ENCODE results near the gene SKIC8.

SKIC8 gene

DNA sequence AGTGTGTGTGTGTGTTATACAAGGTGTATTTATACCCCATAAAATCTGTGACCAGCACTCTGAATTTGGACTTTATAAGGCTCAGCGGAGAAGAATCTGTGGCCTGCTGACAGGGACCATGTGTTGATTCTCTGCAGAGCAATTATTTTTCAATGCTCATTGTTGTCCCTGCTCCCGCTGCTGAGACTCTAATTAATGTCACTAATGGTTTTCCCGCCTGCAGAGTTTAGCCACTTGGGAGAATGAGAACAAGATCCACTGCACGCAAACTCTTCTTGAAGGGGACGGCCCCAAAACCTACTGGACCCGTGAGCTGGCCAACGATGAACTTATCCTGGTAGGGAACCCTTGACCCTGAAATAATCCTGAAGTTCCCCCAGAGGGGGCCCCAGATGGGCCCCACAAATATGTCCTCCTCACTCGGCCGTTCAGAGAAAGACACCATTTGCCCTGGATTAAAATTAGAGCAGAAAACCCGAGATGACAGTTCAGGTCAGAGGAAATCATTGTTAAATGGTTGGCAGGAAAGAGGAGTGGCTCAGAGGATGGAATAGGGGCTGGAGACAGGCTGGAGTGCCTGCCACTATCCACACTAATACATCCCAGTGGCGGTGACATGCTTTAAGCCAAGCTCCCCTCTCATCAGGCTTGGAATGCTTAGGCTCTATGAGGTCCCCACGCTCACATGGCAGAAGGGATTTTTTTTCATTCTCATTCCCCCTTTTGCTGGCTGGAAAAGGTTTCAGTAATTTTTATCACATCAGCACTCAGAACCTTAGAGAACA, 44.1 kb upstream of the SKIC8 start:
- no CpG with 5 or more reads among the region's 12 CpGs for WGBS (ENCODE audit: extremely low coverage, insufficient coverage, insufficient read length)
- no peak overlapping the region for H3K4me2 ChIP-seq (ENCODE audit: low read length)

DNA sequence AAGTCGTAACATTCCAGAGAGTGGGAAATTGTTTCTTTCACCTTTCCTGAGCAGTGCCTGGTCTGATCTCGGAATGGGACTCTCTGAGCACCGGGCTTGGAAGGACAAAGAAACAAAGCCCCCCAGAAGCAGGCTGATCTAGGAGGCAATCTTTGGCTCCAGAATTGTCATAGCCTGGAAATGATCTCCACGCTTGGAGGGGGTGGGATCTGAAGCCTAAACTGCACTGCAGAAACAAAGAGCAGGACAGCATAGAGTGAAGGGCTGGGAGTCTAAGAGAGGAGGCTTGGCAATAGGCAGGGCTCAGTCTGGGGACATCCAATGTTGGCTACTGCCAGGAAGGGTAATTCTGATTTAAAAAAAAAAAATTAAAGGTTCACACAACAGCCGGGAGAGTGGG, 42.6 kb upstream of the SKIC8 start:
- H3K79me2 ChIP-seq (ENCODE audit: control insufficient read depth, insufficient read depth, low read length, poor library complexity) = no peaks in the 10 kb centered on the region
- DNase-seq = no peak
- no CpG with 5 or more reads among the region's 5 CpGs for WGBS (ENCODE audit: extremely low coverage, insufficient coverage, insufficient read length)
- H3K4me2 ChIP-seq (ENCODE audit: low read length) = no peak overlapping the region
- H3K4me3 ChIP-seq (ENCODE audit: low read depth, low read length) = no peak overlapping the region
- H4K8ac ChIP-seq (ENCODE audit: low read depth, low read length) = no peak overlapping the region
- H2BK120ac ChIP-seq (ENCODE audit: insufficient read depth, low read length, poor library complexity) = no peak overlapping the region
- H3K23ac ChIP-seq (ENCODE audit: low read length) = no peak overlapping the region
- no peak overlapping the region for H2BK5ac ChIP-seq (ENCODE audit: low read depth, low read length, poor library complexity)
- H3K18ac ChIP-seq (ENCODE audit: low read length) = no peak overlapping the region
- peaks cover 3% of the 10 kb centered on the region for H3K9me3 ChIP-seq (ENCODE audit: insufficient read depth, low read depth, low read length)
- no peak overlapping the region for H2AFZ ChIP-seq (ENCODE audit: insufficient read depth, low read length, poor library complexity)
- H3K9ac ChIP-seq (ENCODE audit: low read length) = no peak overlapping the region
- no peak overlapping the region for H3K14ac ChIP-seq (ENCODE audit: low read length)
- no peaks in the 10 kb centered on the region for H3K36me3 ChIP-seq (ENCODE audit: control insufficient read depth in 1 of 2, insufficient read depth in 2 of 2, low read length in 2 of 2)
- H4K12ac ChIP-seq (ENCODE audit: low read depth, low read length) = no peak overlapping the region
- peaks cover 32% of the 10 kb centered on the region for H3K27me3 ChIP-seq (ENCODE audit: insufficient read depth, low read length)
- no peaks in the 10 kb centered on the region for H3K79me1 ChIP-seq (ENCODE audit: low read length)
- no peak overlapping the region for H3K27ac ChIP-seq (ENCODE audit: low read depth, low read length)
- H2AK5ac ChIP-seq (ENCODE audit: low read length) = no peak overlapping the region
- H3K4ac ChIP-seq (ENCODE audit: low read depth, low read length) = no peak overlapping the region
- H3K4me1 ChIP-seq (ENCODE audit: control insufficient read depth in 1 of 2, insufficient read depth in 2 of 2, low read length in 2 of 2) = peaks cover 6 to 13% of the 10 kb centered on the region in 2 experiments
- H2BK12ac ChIP-seq (ENCODE audit: low read length) = no peak overlapping the region
- H4K91ac ChIP-seq (ENCODE audit: low read depth, low read length) = no peak overlapping the region

More for the DNA sequence above, 44.1 kb upstream of the SKIC8 start:
- Histone ChIP-seq H3K14ac (ENCODE audit: low read length) (no peak overlapping the region), H2BK12ac (ENCODE audit: low read length) (no peak overlapping the region), H4K12ac (ENCODE audit: low read depth, low read length) (no peak overlapping the region), H2BK5ac (ENCODE audit: low read depth, low read length, poor library complexity) (no peak overlapping the region), H3K4ac (ENCODE audit: low read depth, low read length) (no peak overlapping the region), H3K9ac (ENCODE audit: low read length) (no peak overlapping the region), H4K91ac (ENCODE audit: low read depth, low read length) (no peak overlapping the region), H3K4me1 (ENCODE audit: control insufficient read depth in 1 of 2, insufficient read depth in 2 of 2, low read length in 2 of 2) (peaks cover 17 to 23% of the 10 kb centered on the region in 2 experiments), H3K4me3 (ENCODE audit: low read depth, low read length) (no peak overlapping the region), H3K9me3 (ENCODE audit: insufficient read depth, low read depth, low read length) (peaks cover 3% of the 10 kb centered on the region), H2AFZ (ENCODE audit: insufficient read depth, low read length, poor library complexity) (no peak overlapping the region), H3K79me2 (ENCODE audit: control insufficient read depth, insufficient read depth, low read length, poor library complexity) (no peaks in the 10 kb centered on the region), H3K27ac (ENCODE audit: low read depth, low read length) (no peak overlapping the region), H2BK120ac (ENCODE audit: insufficient read depth, low read length, poor library complexity) (no peak overlapping the region), H3K23ac (ENCODE audit: low read length) (no peak overlapping the region), H4K8ac (ENCODE audit: low read depth, low read length) (no peak overlapping the region), H3K27me3 (ENCODE audit: insufficient read depth, low read length) (peaks cover 32% of the 10 kb centered on the region), H3K36me3 (ENCODE audit: control insufficient read depth in 1 of 2, insufficient read depth in 2 of 2, low read length in 2 of 2) (no peaks in the 10 kb centered on the region), H3K18ac (ENCODE audit: low read length) (no peak overlapping the region), H2AK5ac (ENCODE audit: low read length) (no peak overlapping the region), H3K79me1 (ENCODE audit: low read length) (peaks cover 3% of the 10 kb centered on the region)
- no peak for DNase-seq

DNA sequence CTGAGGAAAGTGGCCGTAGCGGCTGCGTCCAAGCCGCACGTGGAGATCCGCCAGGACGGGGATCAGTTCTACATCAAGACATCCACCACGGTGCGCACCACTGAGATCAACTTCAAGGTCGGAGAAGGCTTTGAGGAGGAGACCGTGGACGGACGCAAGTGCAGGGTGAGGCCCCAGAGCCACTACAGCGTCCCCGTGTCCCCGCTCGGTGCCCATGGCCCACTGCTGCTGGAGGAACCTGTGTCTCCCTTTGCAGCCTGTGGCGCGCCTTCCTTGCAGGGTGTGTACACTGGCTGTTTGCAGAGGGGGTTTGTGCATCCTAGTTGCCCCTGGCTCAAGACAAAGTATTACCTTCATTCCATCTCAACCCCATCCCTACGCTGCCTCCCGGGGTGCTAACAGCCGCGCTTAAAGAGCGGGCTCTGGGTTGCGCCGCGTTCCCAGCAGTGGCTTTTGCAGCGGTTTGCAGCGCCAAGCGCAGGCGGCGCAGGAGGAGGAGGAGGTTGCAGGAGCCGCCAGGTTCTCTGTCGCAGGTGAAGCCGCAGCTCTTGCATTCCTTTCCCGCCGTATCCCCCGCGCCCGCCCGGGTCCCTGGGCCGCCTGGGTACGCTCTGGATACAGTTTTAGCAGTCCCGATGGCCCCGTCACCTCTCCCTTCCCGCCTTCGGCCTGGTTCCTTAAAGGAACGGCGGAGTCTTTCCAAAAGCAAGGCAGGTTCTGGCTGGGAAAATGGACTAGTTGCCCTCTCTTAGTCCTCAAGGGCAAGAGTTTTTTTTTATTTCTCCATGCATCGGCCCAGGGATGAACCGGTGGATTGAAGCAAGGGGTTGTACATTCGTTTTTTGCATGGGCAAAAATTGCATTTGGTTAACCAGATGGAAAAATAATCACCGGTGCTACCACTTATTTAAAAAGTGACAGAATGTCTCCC, 41.9 kb upstream of the SKIC8 start:
- H3K4me1 ChIP-seq (ENCODE audit: control insufficient read depth in 1 of 2, insufficient read depth in 2 of 2, low read length in 2 of 2) = peaks cover 5 to 12% of the 10 kb centered on the region in 2 experiments
- no CpG with 5 or more reads among the region's 53 CpGs for WGBS (ENCODE audit: extremely low coverage, insufficient coverage, insufficient read length)
- peak overlapping the region; percentile 58 for H3K4me2 ChIP-seq (ENCODE audit: low read length)
- H3K27ac ChIP-seq (ENCODE audit: low read depth, low read length) = no peak overlapping the region
- H3K18ac ChIP-seq (ENCODE audit: low read length) = no peak overlapping the region
- no peak overlapping the region for H3K14ac ChIP-seq (ENCODE audit: low read length)
- no peak overlapping the region for H2AK5ac ChIP-seq (ENCODE audit: low read length)
- H2BK5ac ChIP-seq (ENCODE audit: low read depth, low read length, poor library complexity) = no peak overlapping the region
- H3K9me3 ChIP-seq (ENCODE audit: insufficient read depth, low read depth, low read length) = peaks cover 3% of the 10 kb centered on the region
- H3K79me2 ChIP-seq (ENCODE audit: control insufficient read depth, insufficient read depth, low read length, poor library complexity) = no peaks in the 10 kb centered on the region
- no peak overlapping the region for H4K8ac ChIP-seq (ENCODE audit: low read depth, low read length)
- H3K4me3 ChIP-seq (ENCODE audit: low read depth, low read length) = no peak overlapping the region
- no peak overlapping the region for H4K91ac ChIP-seq (ENCODE audit: low read depth, low read length)
- no peak overlapping the region for H2AFZ ChIP-seq (ENCODE audit: insufficient read depth, low read length, poor library complexity)
- H2BK12ac ChIP-seq (ENCODE audit: low read length) = no peak overlapping the region
- no peaks in the 10 kb centered on the region for H3K36me3 ChIP-seq (ENCODE audit: control insufficient read depth in 1 of 2, insufficient read depth in 2 of 2, low read length in 2 of 2)
- H3K27me3 ChIP-seq (ENCODE audit: insufficient read depth, low read length) = peaks cover 32% of the 10 kb centered on the region
- H3K9ac ChIP-seq (ENCODE audit: low read length) = no peak overlapping the region
- no peaks in the 10 kb centered on the region for H3K79me1 ChIP-seq (ENCODE audit: low read length)
- no peak overlapping the region for H4K12ac ChIP-seq (ENCODE audit: low read depth, low read length)
- no peak overlapping the region for H3K23ac ChIP-seq (ENCODE audit: low read length)
- DNase-seq = no peak
- H3K4ac ChIP-seq (ENCODE audit: low read depth, low read length) = no peak overlapping the region
- H2BK120ac ChIP-seq (ENCODE audit: insufficient read depth, low read length, poor library complexity) = no peak overlapping the region

DNA sequence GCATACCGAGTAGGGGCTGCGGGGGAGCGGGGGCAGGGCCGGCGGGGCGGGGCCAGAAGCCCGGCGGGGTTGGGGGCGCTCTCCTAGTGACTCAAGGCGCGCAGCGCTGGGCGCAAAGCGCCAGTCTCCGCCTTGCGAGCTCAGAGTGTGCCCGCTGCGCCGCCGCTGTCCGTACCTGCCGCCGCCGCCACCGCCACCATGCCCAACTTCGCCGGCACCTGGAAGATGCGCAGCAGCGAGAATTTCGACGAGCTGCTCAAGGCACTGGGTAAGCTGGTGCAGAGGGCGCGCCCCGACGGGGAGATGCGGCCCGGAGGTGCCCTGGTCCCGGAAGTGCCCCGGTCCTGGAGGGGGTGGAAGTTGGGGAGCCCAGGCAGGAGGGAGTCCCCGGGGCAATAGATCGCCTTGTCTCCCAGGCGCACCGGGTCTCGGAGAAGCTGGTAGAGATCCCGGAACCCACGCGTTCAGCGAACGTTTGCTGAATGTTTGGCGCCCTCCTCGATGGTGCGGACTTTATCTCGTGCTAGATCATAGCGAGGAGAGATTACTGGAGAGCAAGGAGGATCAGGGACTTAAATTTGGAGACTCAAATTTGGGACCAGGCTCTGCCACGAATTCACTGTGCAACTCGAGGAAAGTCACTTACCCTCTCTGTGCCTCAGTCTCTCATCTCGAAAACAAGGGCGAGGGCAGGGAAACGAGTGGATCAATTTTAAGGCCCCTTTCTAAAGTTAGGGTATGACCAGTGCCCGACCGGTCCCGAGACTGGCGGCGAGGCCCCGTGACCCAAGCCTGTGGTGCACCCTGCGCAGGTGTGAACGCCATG, 41.0 kb upstream of the SKIC8 start, which contains the start of gene CRABP1:
TSS of gene CRABP1 (plus strand) at position 123 of the 826 bp plus-strand sequence. CDS start at position 199, 76 bp downstream.
- no peak within 1 kb of the TSS for H3K18ac ChIP-seq (ENCODE audit: low read length)
- H3K9ac ChIP-seq (ENCODE audit: low read length) = no peak within 1 kb of the TSS
- H3K79me1 ChIP-seq (ENCODE audit: low read length) = no peaks in the 10 kb centered on the region
- H3K14ac ChIP-seq (ENCODE audit: low read length) = no peak within 1 kb of the TSS
- H3K27ac ChIP-seq (ENCODE audit: low read depth, low read length) = no peak within 1 kb of the TSS
- peak within 1 kb of the TSS; percentile 58 for H3K4me2 ChIP-seq (ENCODE audit: low read length)
- no peak within 1 kb of the TSS for H4K91ac ChIP-seq (ENCODE audit: low read depth, low read length)
- H2AFZ ChIP-seq (ENCODE audit: insufficient read depth, low read length, poor library complexity) = no peak within 1 kb of the TSS
- no peak within 1 kb of the TSS for H3K4ac ChIP-seq (ENCODE audit: low read depth, low read length)
- H2BK120ac ChIP-seq (ENCODE audit: insufficient read depth, low read length, poor library complexity) = no peak within 1 kb of the TSS
- H2BK5ac ChIP-seq (ENCODE audit: low read depth, low read length, poor library complexity) = no peak within 1 kb of the TSS
- no peak within 1 kb of the TSS for H3K4me3 ChIP-seq (ENCODE audit: low read depth, low read length)
- WGBS (ENCODE audit: extremely low coverage, insufficient coverage, insufficient read length) = no CpG with 5 or more reads among the region's 67 CpGs
- peaks cover 5 to 10% of the 10 kb centered on the region in 2 experiments for H3K4me1 ChIP-seq (ENCODE audit: control insufficient read depth in 1 of 2, insufficient read depth in 2 of 2, low read length in 2 of 2)
- DNase-seq = no peak
- H4K12ac ChIP-seq (ENCODE audit: low read depth, low read length) = no peak within 1 kb of the TSS
- H2BK12ac ChIP-seq (ENCODE audit: low read length) = no peak within 1 kb of the TSS
- no peaks in the 10 kb centered on the region for H3K79me2 ChIP-seq (ENCODE audit: control insufficient read depth, insufficient read depth, low read length, poor library complexity)
- H3K27me3 ChIP-seq (ENCODE audit: insufficient read depth, low read length) = peaks cover 34% of the 10 kb centered on the region
- H2AK5ac ChIP-seq (ENCODE audit: low read length) = no peak within 1 kb of the TSS
- no peaks in the 10 kb centered on the region for H3K36me3 ChIP-seq (ENCODE audit: control insufficient read depth in 1 of 2, insufficient read depth in 2 of 2, low read length in 2 of 2)
- H3K9me3 ChIP-seq (ENCODE audit: insufficient read depth, low read depth, low read length) = peaks cover 3% of the 10 kb centered on the region
- H3K23ac ChIP-seq (ENCODE audit: low read length) = no peak within 1 kb of the TSS
- no peak within 1 kb of the TSS for H4K8ac ChIP-seq (ENCODE audit: low read depth, low read length)

Measured in trophoblast cell (in vitro differentiated cells and primary cell).